GM18511 (cell line): Measurements from ENCODE around the gene PTPRD.
"Not testable (repeated sequence)": the region's sequence is repeated elsewhere in the genome, so short reads cannot be mapped to it uniquely, and the experiment has no call there.

Source experiments
- ATAC-seq: cut with Tn5 transposase; IDR thresholded peaks from one replicate; pipeline ENCODE4 v1.9.1; 2021; ENCODE audit warnings: mild to moderate bottlenecking, moderate library complexity; ENCODE audit not compliant: unreplicated experiment

PTPRD gene

DNA sequence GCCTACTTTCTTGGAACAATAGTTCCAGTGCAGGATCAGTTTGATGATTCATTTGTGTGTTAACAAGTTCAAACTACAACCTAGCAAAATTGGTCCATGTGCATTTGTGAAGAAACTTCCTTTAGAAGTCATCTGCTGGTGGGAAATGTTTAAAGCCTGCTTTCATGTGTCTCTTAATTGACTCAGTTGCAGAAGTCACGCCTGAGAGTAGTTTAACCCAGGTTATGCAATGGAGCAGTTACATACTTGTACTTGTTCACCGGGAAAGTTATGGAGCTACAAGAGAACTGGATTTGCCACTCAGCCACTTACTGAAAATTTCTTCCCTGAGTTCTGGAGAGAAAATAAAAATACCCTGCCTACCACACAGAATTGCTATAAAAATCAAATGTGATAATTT is 1397.8 kb downstream of the PTPRD start:
- ATAC-seq, result no peak

- ATAC-seq, result no peak
These were observed 1398.7 kb downstream of the PTPRD start for GRCh38 chr9:9214066-9214465.

DNA sequence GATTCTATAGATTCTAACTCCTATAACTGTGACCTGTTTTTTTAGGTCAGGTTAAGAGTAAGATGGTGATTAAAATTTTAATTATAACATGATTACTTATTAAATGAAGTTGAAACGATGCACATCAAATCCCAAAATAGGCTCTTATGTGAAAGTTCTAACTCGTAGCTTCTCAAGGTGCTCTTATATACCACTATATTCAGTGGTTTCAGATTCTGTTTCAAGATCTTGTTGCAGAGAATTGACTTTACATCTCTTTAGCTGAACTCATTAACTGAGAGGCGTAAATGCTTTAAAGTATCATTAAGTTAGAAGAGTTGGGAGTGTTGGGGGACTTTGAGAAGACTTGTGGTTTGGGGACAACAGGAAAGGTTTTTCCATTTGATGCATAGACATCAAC is 1399.8 kb downstream of the PTPRD start:
- no peak for ATAC-seq

GRCh38 chr9:9202276-9202675 is 1410.5 kb downstream of the PTPRD start:
- ATAC-seq, result no peak

DNA sequence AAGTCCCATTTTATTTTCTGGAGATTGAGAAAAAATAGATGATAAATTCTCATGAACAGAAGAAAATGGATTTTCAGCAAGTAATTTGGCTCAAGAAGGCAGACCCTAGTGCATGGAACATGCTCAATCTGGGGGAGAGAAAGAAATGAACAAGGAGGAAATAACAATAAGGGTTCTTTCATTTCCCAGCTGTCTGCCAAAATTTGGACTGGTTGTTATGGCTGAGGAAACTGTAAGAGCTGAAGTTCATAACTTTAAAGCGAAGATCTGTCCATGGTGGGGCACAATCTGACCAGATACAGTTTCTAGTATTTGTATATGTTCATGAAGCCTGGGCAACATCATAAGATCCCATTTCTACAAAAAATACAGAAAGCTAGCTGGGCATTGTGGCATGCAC is 1426.7 kb downstream of the PTPRD start:
- no peak for ATAC-seq

- ATAC-seq, result no peak
These were observed 1430.4 kb downstream of the PTPRD start for GRCh38 chr9:9182431-9182830.

DNA sequence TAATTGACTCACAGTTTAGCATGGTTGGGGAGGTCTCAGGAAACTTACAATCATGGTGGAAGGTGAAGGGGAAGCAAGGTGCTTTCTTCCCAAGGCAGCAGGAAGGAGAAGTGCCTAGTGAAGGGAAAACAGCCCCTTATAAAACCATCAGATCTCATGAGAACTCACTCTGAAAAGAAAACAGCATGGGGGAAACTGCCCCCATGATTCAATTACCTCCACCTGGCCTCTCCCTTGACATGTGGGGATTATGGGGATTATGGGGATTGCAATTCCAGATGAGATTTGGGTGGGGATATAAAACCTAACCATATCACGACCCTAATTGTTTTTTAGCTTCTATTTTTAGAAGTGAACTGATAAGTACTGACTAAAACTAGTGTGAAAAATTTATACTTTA is 1435.7 kb downstream of the PTPRD start:
- ATAC-seq, result no peak

GRCh38 chr9:9174358-9174757 is 1438.4 kb downstream of the PTPRD start:
- ATAC-seq, result no peak

GRCh38 chr9:9173264-9173663 is 1439.5 kb downstream of the PTPRD start:
- no peak for ATAC-seq

GRCh38 chr9:9170439-9171134 is 1442.2 kb downstream of the PTPRD start:
- ATAC-seq, result no peak

DNA sequence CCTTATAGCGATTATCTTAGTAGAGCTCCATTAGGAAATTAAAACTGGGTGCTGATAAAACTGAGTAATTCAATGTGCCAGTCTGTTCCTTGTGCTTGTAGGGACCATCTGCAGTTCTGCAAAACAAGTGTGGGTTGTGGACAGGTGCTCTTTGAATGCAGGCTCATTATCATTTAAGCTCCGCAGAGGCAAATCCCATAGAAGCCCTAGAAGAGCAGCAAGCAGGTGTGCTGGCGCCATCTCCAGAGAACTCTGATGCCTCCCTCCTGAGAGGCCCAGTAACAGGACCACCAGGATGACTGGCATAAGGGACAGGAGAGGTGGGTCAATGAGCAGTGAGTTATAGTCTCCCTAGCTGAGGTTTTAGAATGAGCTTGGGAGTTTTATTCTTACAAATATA is 1470.8 kb downstream of the PTPRD start:
- ATAC-seq, result no peak

DNA sequence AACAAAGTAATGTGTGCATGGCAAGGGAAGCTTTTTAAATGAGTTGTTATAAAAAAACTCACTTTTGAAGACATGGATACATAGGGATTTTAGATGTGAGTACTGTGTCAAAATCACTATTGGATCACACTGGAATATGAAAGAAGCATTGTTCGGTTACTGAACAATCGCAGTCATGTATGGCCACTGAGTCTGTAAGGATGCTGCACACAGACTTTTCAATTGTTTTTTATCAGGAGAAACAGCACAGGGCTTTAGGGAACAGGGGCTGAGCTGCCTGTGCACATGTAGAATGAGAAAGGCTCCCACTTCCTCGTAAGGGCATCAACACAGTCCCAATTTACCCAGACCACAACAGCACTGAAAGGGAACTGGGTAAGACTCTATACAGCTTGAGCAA is 1479.3 kb downstream of the PTPRD start:
- no peak for ATAC-seq

- ATAC-seq, result no peak
These were observed 1488.2 kb downstream of the PTPRD start for GRCh38 chr9:9124616-9125015.

DNA sequence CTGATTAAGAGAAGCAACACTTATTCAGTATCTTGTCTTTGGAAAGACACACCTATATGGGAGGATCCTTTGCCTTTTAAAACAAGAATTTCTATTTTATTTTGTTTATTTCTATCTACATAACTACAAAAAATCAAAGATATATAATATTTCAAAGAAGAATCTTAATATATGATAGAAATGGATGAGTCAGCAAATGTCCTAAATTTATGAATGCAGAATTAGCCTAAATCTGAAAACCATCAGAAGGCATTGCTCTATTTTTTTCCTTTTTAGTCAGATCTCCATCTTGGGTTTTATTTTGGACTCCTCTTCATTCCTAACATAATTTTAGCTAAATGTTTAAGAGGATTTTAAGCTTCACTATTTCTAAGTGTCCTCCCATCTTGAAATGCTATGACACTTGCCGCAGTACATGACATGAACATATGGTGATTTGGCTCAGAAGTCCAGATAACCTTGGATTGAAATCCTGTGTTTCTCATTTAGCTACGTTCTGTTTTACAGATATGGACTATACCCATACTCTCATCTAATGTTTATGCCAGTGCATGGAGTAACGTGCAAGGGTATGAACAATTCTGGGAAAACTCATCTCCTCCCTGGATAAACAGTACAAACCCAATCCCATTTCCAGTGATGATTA is 1490.4 kb downstream of the PTPRD start:
- ATAC-seq, result no peak

DNA sequence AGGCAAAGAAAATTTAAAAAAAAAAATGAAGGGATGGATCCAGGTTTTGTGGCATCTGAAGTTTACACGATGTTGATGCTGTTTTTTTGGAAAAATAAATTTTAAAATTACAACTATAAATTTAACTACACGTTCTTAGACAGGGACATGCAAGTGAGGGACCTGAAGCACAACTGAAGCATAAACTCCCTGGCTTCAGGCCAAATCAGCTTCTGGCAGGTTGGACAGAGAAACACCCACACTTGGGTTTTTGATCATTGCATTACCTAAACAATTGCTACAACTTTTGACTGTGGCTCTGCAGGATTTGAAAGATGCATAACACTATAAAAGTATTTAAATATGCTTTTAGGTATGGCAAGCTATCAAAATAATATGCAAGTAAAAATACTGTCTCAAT is 1494.9 kb downstream of the PTPRD start:
- ATAC-seq, result no peak

DNA sequence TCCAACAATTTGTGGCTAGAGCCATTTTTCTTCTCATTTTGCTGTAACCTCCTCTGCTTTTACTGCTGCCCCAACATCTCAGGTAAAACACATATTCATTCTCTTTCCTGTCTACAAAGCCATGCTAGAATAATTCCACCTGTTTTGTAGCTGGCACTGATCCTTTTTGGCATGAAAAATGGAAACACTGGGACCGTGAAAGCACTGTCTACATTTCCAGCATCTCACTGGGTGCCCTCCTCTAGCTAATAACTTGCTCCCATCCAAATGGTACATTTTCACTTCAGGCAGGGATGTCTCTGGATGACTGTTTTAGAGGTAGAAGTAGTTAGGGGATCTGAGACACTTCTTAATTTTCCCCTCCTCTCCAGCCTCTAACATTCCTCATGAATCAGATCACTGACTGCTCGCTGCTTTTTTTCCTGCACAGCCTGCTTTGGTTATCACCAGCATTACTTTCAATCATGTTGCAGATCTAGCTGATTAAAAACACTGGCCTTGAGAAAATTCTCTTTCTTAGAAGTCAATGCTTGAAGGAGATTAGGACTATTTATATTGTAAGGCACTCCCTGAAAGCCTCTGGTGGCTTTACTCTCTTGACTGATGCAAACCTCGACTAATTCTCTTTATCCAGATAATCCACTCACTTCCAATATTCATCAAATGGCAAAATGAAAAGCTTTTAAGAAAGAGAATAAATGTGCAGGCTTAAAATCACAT is 1500.6 kb downstream of the PTPRD start:
- ATAC-seq, result no peak

DNA sequence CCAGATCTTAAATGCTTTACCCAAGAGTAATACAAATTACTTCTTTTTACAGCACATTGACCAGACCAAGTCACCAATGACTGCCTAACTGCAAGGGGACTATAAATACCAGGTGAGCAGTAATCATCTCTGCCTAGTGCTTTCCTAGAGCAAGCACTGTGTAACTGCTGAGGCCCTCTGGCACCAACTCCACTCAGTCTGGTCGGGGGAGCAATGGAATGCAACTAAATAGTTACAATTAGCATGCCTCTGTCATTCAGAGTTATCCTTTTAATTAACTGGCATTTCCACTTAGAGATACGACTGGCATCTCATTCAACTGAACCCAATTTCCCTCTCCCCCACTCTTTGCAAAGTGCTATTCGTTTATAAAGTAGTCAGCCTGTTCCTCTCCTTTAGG is 1504.2 kb downstream of the PTPRD start:
- no peak for ATAC-seq

DNA sequence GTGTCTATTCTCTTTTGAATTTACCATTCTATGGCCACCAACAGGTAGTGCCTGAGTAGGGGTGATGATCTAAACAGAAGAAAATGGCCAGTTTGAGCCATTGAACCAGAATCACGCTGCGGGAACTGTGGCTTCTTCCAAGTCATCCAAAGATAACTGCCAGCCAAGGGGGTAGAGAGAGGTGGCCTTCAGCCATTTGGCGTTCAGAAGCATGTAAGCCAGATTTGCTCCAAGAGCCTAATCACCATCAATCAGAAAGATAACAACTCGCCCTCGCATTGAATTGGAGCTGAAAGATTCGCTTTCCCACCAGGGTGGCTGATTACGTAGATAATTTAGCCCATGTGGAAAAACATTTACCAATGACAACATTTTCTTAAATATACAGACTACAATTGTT is 1510.5 kb downstream of the PTPRD start:
- no peak for ATAC-seq

DNA sequence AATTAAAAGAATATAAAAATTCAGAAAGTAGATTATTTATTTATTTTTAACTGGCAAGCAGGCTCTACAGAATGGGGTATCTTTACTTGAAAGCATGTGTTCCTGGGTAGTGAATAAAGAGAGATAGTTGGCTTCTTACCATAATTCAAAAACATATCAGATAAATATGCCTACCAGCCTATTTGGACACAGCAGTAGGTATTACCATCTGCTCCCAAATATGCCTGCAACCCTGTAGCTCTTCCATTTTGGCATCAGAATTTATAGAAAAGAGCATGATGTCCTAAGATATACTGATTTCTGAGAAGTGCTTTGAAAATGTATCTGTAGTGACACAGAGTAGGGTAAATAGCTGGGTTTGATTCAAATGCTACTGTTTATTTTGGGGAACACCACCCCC is 1512.7 kb downstream of the PTPRD start:
- ATAC-seq, result no peak

DNA sequence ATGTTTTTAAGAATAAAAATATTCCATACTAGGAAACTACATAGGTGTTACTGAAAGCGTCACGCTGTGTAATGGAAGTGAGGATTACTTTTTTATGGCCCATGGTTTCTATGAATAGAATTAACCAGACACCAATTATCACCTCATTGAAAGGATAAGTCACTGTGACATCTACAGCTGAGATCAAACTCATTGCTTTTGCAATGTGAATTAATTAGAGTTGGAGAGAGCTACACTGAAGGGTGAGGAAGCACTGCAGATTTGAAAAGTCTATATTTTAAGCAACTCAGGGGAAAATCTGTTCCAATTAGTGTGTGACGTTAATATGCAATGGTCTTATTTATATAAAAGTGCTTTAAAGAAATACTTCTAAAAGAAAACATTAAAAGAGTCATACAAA is 1513.2 kb downstream of the PTPRD start:
- no peak for ATAC-seq

DNA sequence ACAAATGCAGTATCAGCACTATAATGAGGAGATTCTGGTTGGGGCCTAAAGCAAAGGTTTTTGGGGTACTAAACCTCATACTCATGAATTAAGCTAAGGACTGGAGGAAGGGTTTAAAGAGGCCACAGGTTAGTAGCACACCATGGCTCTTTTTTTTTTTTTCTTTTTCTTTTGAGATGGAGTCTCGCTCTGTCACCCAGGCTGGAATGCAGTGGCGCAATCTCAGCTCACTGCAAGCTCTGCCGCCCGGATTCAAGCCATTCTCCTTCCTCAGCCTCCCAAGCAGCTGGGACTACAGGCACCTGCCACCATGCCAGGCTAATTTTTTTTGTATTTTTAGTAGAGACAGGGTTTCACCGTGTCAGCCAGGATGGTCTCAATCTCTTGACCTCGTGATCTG is 1515.5 kb downstream of the PTPRD start:
- not testable (repeated sequence) for ATAC-seq

- ATAC-seq, result no peak
These were observed 1521.4 kb downstream of the PTPRD start for GRCh38 chr9:9091387-9091786.
